ENCODE measurements around the gene SLC25A42. TPM values are rescaled to one million over a fixed set of nuclear protein-coding genes. Genes with fewer than 3 reads are reported as not detected.

The SLC25A42 gene
- total and polyA plus RNA-seq, 2 of the 13 experiments (the other 11 are each of a cell fraction or from before 2014, with no cell fraction given), result 12.8 to 18.3 TPM

DNA sequence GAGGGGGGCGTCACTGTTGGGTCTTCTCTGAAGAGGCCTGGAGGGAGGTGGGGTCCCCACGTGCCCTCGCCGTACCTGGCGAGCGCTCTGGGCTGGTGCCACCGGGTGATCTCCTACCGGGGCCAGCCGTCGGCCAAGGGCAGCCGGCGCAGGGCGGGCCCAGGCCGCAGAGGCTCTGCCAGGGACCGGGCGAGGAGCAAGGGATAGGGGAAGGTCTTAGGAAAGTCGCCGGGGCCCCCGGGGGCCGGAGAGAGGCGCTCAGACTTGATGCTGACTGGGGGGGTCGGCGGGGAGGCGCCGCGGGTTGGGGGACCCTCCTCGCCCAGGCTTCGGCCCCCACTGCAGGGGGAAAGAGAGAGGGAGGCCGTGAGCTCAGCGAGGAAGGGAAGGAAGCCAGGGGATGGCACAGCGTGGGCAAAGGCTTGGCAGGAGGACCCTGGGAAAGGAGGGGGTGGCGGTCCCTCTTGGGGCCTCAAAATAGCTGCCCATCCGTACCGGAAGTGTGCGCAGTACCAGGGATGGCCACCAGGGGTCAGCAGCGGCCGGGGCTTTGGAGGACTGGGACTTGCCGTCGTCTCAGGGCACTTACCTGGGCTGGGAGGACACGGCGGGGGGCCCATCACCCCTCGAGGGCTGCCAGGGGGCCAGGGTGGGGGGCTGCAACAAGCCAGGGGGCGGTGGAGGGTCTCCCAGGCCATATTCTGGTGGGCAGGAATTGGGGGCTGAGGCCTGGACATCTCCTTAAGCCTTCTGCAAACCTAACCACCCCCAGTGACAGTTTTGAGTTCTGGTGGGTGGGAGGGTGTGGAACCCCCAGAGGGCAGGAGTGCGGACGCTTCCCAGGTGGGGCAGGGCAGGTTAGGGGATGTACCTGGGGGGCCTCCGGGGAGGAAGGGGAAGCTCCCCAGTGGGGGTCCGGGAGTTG, 82.2 kb downstream of the SLC25A42 start (continued):
- TF ChIP-seq CCAR2 (optimal IDR thresholded peaks at IDR 0.05; ENCODE audit: low read depth, low read length) (no peak), ZNF788 (CRISPR knock-in tag; IDR thresholded peaks at IDR 0.05; ENCODE audit: borderline replicate concordance) (peak; percentile 49; the same call in 1 of the 2 replicates), RFX5 (IDR thresholded peaks at IDR 0.05; ENCODE audit: low read depth, low read length) (peak; percentile 27; the same call in 1 of the 2 replicates), BHLHE40 (IDR thresholded peaks at IDR 0.05; ENCODE audit: low read length) (0 out of 2 replicates have a peak, but pooled peaks have one; percentile 10), FOXO1 (CRISPR knock-in tag; IDR thresholded peaks at IDR 0.05) (no peak), ZNF713 (CRISPR knock-in tag; IDR thresholded peaks at IDR 0.05) (no peak), ZNF777 (CRISPR knock-in tag; IDR thresholded peaks at IDR 0.05) (0 out of 2 replicates have a peak, but pooled peaks have one; percentile 44), ZNF329 (CRISPR knock-in tag; IDR thresholded peaks at IDR 0.05; ENCODE audit: low read depth) (0 out of 2 replicates have a peak, but pooled peaks have one; percentile 39), ZNF549 (CRISPR knock-in tag; IDR thresholded peaks at IDR 0.05) (no peak)
- TF ChIP-seq, protein P1, sequence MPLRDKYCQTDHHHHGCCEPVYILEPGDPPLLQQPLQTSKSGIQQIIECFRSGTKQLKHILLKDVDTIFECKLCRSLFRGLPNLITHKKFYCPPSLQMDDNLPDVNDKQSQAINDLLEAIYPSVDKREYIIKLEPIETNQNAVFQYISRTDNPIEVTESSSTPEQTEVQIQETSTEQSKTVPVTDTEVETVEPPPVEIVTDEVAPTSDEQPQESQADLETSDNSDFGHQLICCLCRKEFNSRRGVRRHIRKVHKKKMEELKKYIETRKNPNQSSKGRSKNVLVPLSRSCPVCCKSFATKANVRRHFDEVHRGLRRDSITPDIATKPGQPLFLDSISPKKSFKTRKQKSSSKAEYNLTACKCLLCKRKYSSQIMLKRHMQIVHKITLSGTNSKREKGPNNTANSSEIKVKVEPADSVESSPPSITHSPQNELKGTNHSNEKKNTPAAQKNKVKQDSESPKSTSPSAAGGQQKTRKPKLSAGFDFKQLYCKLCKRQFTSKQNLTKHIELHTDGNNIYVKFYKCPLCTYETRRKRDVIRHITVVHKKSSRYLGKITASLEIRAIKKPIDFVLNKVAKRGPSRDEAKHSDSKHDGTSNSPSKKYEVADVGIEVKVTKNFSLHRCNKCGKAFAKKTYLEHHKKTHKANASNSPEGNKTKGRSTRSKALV (CRISPR knock-in tag; IDR thresholded peaks at IDR 0.05), result no peak

DNA sequence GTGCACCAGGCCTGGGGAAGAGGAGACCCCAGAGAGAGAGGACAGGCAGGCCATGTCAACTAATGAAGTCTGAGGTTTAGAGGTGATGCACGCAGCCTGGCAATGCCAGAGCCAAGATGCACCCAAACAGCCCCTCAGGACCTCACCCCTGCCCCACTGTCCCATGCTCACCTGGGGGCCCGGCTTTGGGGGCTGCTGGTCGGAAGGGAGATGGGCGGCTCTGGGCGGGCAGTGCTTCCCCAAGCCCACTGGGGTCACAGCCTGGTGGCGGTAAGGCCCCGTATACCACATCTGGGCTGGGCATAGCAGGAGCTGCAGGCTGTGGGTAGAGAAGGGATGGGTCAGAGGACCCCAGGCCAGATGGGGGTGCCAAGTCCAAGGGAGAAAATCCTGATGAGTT, 83.1 kb downstream of the SLC25A42 start:
- ChIA-PET POLR2A (no interaction called here), CTCF (ENCODE audit: low intra/inter-chr PET ratio, low total read pairs) (interaction anchor here (5.0 kb wide), 1 partner anchor 28 kb away, joined by 88 read pairs; no protein-coding TSS in a partner anchor)
- Histone ChIP-seq H3K27me3 (ENCODE audit: control insufficient read depth in 1 of 2, insufficient read depth in 2 of 2, low read length in 2 of 2) (no peaks in the 10 kb centered on the region), H2AFZ (ENCODE audit: low read length) (no peak overlapping the region), H3K27ac (ENCODE audit: extremely low read length, insufficient read depth, low read length) (no peak overlapping the region), H3K4me3 (replicated peaks in 1 of 3; ENCODE audit: insufficient read depth in 1 of 3, low read depth in 2 of 3, low read length in 3 of 3) (no peak overlapping the region), H3K79me2 (ENCODE audit: insufficient read depth, low read length) (no peaks in the 10 kb centered on the region), H4K20me1 (ENCODE audit: insufficient read depth, low read length) (no peaks in the 10 kb centered on the region), H3K4me1 (ENCODE audit: insufficient read depth, low read length) (no peaks in the 10 kb centered on the region), H3K36me3 (replicated peaks in 1 of 2; ENCODE audit: control insufficient read depth in 1 of 2, insufficient read depth in 2 of 2, low read length in 2 of 2) (peaks cover 2 to 11% of the 10 kb centered on the region in 2 experiments; a peak in 3 of 5 replicates), H3K4me2 (ENCODE audit: low read depth, low read length) (no peak overlapping the region), H3K9me3 (ENCODE audit: low read length) (no peaks in the 10 kb centered on the region), H3K9ac (ENCODE audit: insufficient read depth, low read depth, low read length) (no peak overlapping the region)
- intact Hi-C loops (cut with micrococcal nuclease; ENCODE audit: unreplicated experiment) (loop anchor here (1.0 kb wide), 1 partner anchor 28 kb away; no protein-coding TSS in a partner anchor), in situ Hi-C loops (cut with HindIII; ENCODE audit: extremely low pct_ligation_motif_present, low pct_unique_long_range_greater_than_20kb) (no loop called here)
- FAIRE-seq (no peak), DNase-seq (ENCODE audit: low spot score) (no peak), ATAC-seq (no peak)
- 100% methylated on average over 4 of the region's 7 CpGs for WGBS (ENCODE audit: low lambda C conversion rate)
- no TSS peak for BruUV-seq (replicated peaks)
- TF ChIP-seq PAF1 (CRISPR knock-in tag; IDR thresholded peaks at IDR 0.05) (no peak), FOSL1 (CRISPR knock-in tag; IDR thresholded peaks at IDR 0.05; ENCODE audit: borderline replicate concordance) (no peak), ZNF124 (CRISPR knock-in tag; IDR thresholded peaks at IDR 0.05) (no peak), CAMTA2 (CRISPR knock-in tag; IDR thresholded peaks at IDR 0.05; ENCODE audit: borderline replicate concordance) (no peak), ZFP82 (CRISPR knock-in tag; IDR thresholded peaks at IDR 0.05; ENCODE audit: borderline replicate concordance) (no peak)
- TF ChIP-seq, protein P2, sequence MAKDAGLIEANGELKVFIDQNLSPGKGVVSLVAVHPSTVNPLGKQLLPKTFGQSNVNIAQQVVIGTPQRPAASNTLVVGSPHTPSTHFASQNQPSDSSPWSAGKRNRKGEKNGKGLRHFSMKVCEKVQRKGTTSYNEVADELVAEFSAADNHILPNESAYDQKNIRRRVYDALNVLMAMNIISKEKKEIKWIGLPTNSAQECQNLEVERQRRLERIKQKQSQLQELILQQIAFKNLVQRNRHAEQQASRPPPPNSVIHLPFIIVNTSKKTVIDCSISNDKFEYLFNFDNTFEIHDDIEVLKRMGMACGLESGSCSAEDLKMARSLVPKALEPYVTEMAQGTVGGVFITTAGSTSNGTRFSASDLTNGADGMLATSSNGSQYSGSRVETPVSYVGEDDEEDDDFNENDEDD (CRISPR knock-in tag; IDR thresholded peaks at IDR 0.05; ENCODE audit: borderline replicate concordance), result no peak
- TF ChIP-seq, protein P3, sequence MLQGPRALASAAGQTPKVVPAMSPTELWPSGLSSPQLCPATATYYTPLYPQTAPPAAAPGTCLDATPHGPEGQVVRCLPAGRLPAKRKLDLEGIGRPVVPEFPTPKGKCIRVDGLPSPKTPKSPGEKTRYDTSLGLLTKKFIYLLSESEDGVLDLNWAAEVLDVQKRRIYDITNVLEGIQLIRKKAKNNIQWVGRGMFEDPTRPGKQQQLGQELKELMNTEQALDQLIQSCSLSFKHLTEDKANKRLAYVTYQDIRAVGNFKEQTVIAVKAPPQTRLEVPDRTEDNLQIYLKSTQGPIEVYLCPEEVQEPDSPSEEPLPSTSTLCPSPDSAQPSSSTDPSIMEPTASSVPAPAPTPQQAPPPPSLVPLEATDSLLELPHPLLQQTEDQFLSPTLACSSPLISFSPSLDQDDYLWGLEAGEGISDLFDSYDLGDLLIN (CRISPR knock-in tag; IDR thresholded peaks at IDR 0.05; ENCODE audit: borderline replicate concordance), result no peak

All from HepG2 (cell line).